Prostate gland (tissue), 2 donors: ENCODE results near the gene KCTD1. TPM values are rescaled to one million over a fixed set of nuclear protein-coding genes. Genes with fewer than 3 reads are reported as not detected.
A peak's percentile ranks its signal among the peaks of the same experiment; 100 is the strongest.

Source experiments
- DNase-seq: peaks from one replicate; pipeline ENCODE4 v3.0.0-alpha.2; 2019; ENCODE audit warnings: low spot score
- H3K27ac ChIP-seq, 2 donors: fragments of 200-600 bp; sonication (generic); 2 replicates each; pipeline ENCODE4 v1.5.1; 2017 to 2019
- H3K27me3 ChIP-seq: fragments of 200-600 bp; sonication (generic); replicated peaks from 2 replicates; pipeline ENCODE4 v1.5.1; 2019; ENCODE audit not compliant: insufficient read depth
- H3K36me3 ChIP-seq, 2 donors: fragments of 200-600 bp; sonication (generic); 1 replicate in 1 of 2; 2 replicates in 1 of 2; pipeline versions ENCODE4 v1.5.1 to v1.8.1; 2017 to 2019
- H3K4me1 ChIP-seq: fragments of 200-600 bp; sonication (generic); replicated peaks from 2 replicates; pipeline ENCODE4 v1.5.1; 2019
- H3K4me3 ChIP-seq, 2 donors: fragments of 200-600 bp; sonication (generic); 2 replicates each; pipeline ENCODE4 v1.5.1; 2017 to 2019
- H3K9me3 ChIP-seq: fragments of 200-600 bp; sonication (generic); 2 replicates; pipeline ENCODE4 v1.5.1; 2017
- POLR2A ChIP-seq: fragments of 450-650 bp; IDR thresholded peaks from one replicate; pipeline ENCODE4 v1.6.1; 2016; ENCODE audit warnings: antibody characterized with exemption, mild to moderate bottlenecking
- POLR2AphosphoS5 ChIP-seq: sonication (generic); formaldehyde crosslinking; IDR thresholded peaks from one replicate; pipeline ENCODE4 v1.6.1; 2017; ENCODE audit warnings: antibody characterized with exemption
- WGBS: methylation state at CpG from one replicate; pipeline ENCODE4 v1.1.5; 2018; 5-methylcytosine and 5-hydroxymethylcytosine counted together
- intact Hi-C: fragments of 100-400 bp; cut with DNase I; formaldehyde crosslinking; loops from one replicate; pipeline ENCODE4 v1.14.2; 2022
- total RNA-seq, 2 donors: library from RNA; depleted of rRNA; stranded (reverse); fragments of >200 nt; gene quantifications; one replicate each; pipeline ENCODE4 v1.1.0, GENCODE V29; 2016
- TF ChIP-seq, protein P1 (sequence below), 4 experiments: fragments of 200-600 bp in 2 of 4; fragments of 450-650 bp in 2 of 4; sonication (generic) in 2 of 4; IDR thresholded peaks; 1 replicate in 3 of 4; 2 replicates in 1 of 4; pipeline ENCODE4 v1.5.1; 2016 to 2019; ENCODE audit warnings: antibody characterized with exemption in 4 of 4, mild to moderate bottlenecking in 2 of 4, moderate library complexity in 2 of 4

The KCTD1 gene
- total RNA-seq, 2 donors from 2014 or later = 24.7 to 40.5 TPM

DNA sequence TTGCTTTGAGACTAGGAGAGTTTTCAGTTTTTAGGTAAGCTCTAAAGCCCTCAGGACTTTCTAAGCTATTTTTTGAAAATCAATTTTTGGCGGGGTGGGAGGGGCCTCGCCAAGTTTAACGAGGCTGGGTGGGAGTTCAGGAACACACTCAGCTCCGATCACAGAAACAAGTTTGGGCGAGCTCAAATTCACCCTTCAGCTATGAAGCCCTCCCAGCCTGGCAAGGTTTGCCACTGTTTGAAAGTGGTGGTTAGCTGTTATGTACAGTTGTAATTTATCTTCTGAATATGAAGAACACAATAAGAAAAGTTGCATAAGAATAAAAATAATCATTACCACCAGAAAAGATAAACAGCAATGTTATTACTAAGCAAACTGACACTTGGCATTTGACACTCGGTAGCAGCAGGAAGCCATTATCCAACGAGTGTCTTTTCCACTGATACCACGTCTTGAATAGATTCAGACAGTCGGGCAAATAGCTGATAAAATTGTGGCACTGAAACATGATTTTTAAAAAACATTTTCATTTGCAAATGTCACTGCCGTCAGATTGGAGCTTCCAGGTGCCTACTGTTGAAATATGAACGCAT lies 59.8 kb downstream of the KCTD1 start:
- TF ChIP-seq, protein P1, sequence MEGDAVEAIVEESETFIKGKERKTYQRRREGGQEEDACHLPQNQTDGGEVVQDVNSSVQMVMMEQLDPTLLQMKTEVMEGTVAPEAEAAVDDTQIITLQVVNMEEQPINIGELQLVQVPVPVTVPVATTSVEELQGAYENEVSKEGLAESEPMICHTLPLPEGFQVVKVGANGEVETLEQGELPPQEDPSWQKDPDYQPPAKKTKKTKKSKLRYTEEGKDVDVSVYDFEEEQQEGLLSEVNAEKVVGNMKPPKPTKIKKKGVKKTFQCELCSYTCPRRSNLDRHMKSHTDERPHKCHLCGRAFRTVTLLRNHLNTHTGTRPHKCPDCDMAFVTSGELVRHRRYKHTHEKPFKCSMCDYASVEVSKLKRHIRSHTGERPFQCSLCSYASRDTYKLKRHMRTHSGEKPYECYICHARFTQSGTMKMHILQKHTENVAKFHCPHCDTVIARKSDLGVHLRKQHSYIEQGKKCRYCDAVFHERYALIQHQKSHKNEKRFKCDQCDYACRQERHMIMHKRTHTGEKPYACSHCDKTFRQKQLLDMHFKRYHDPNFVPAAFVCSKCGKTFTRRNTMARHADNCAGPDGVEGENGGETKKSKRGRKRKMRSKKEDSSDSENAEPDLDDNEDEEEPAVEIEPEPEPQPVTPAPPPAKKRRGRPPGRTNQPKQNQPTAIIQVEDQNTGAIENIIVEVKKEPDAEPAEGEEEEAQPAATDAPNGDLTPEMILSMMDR (IDR thresholded peaks at IDR 0.05) = no peak
- TF ChIP-seq POLR2A (no peak), POLR2AphosphoS5 (peak; percentile 26)
- Histone ChIP-seq H3K4me1 (no peaks in the 10 kb centered on the region), H3K27ac (no peak overlapping the region)

DNA sequence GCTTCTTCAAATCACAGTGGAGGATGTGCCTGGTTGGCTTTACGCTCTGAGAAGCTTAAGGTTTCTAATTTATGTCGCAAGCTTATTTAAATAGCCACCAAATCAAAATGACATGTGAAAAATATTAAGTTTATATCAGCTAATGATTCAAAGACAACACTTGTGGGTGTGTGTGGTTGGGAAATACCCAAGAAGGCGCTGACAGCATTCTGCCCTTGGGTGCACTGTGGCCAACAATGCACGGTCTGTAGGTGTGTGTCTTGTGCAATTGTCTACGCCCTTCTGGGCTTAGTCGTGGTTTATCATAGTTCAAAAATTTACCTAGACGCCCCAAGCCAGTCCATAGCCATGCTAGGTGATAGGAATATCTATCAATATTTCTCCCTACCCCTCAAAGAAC lies 60.9 kb downstream of the KCTD1 start:
- Histone ChIP-seq H3K36me3 (no peaks in the 10 kb centered on the region), H3K9me3 (no peaks in the 10 kb centered on the region), H3K27me3 (no peaks in the 10 kb centered on the region), H3K4me1 (no peaks in the 10 kb centered on the region), H3K4me3 (no peak overlapping the region), H3K27ac (no peak overlapping the region)
- intact Hi-C loops = no loop called here
- 78% methylated on average over 7 of the region's 7 CpGs for WGBS
- TF ChIP-seq POLR2A (no peak), POLR2AphosphoS5 (no peak)
- TF ChIP-seq, protein P1 (IDR thresholded peaks at IDR 0.05) = no peak
- no peak for DNase-seq

More for the DNA sequence above, 59.8 kb downstream of the KCTD1 start:
- H3K9me3 ChIP-seq = no peaks in the 10 kb centered on the region
- no peak overlapping the region for H3K4me3 ChIP-seq
- intact Hi-C loops = no loop called here
- 31% methylated on average over 11 of the region's 11 CpGs for WGBS
- DNase-seq = peak; percentile 46
- no peaks in the 10 kb centered on the region for H3K27me3 ChIP-seq
- no peaks in the 10 kb centered on the region for H3K36me3 ChIP-seq

DNA sequence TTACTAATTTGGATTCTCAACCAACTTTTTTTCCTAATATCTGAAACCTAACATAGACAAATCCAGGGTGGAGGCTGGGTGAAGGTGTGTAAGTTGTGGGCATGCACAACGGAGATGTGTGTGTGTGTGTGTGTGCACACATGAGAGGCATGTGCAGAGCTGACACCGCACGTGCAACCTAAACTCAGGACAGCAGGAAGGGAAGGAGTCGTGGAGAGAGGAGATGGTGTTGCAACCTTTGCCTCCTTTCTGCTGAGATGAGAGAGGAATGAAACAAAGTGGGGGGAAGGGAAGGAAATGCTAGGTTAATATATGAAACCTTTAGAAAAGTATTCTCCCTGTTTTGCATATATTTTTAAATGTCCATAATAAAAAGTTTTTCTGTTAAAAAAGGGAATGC lies 64.7 kb downstream of the KCTD1 start:
- H3K9me3 ChIP-seq = no peaks in the 10 kb centered on the region
- intact Hi-C loops = no loop called here

DNA sequence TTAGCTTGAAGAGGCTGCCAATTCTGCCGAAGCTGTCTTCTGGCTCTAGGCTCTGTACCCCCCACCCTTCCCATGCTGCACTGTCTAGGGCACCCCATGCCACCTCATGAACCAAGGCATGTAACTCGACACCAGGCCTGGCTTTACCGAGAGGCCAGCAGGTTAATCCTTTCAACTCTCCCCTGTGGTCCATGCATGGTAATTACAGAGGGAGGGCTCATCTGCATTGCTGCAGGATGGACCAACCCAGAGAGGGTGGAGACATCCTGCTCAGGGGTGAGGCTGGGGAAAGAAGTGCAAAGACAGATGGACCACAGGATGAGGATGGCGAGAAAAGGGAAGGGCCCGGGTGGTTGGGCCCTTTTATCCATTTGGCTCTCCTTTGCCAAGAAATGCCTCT lies 65.8 kb downstream of the KCTD1 start:
- H3K27ac ChIP-seq = no peak overlapping the region
- no peaks in the 10 kb centered on the region for H3K36me3 ChIP-seq
- TF ChIP-seq POLR2A (no peak), POLR2AphosphoS5 (no peak)
- TF ChIP-seq, protein P1 (IDR thresholded peaks at IDR 0.05) = no peak
- no peak for DNase-seq
- 58% methylated on average over 5 of the region's 5 CpGs for WGBS
- no peaks in the 10 kb centered on the region for H3K27me3 ChIP-seq
- no peaks in the 10 kb centered on the region for H3K9me3 ChIP-seq
- no peaks in the 10 kb centered on the region for H3K4me1 ChIP-seq
- H3K4me3 ChIP-seq = no peak overlapping the region
- intact Hi-C loops = no loop called here

More for the DNA sequence above, 64.7 kb downstream of the KCTD1 start:
- H3K27ac ChIP-seq = no peak overlapping the region
- WGBS = 91% methylated on average over 4 of the region's 4 CpGs
- H3K4me1 ChIP-seq = no peaks in the 10 kb centered on the region
- H3K27me3 ChIP-seq = no peaks in the 10 kb centered on the region
- no peak for TF ChIP-seq POLR2AphosphoS5
- TF ChIP-seq, protein P1 (IDR thresholded peaks at IDR 0.05) = no peak
- no peak for TF ChIP-seq POLR2A
- no peaks in the 10 kb centered on the region for H3K36me3 ChIP-seq
- H3K4me3 ChIP-seq = no peak overlapping the region
- DNase-seq = no peak
